HG02981 (cell line): ENCODE results near the gene STARD3.
A peak's percentile ranks its signal among the peaks of the same experiment; 100 is the strongest.

ENCODE experiments used
- ATAC-seq: cut with Tn5 transposase; IDR thresholded peaks from one replicate; pipeline ENCODE4 v1.9.1; 2021; ENCODE audit warnings: mild to moderate bottlenecking, moderate library complexity; ENCODE audit not compliant: unreplicated experiment

Gene STARD3

DNA sequence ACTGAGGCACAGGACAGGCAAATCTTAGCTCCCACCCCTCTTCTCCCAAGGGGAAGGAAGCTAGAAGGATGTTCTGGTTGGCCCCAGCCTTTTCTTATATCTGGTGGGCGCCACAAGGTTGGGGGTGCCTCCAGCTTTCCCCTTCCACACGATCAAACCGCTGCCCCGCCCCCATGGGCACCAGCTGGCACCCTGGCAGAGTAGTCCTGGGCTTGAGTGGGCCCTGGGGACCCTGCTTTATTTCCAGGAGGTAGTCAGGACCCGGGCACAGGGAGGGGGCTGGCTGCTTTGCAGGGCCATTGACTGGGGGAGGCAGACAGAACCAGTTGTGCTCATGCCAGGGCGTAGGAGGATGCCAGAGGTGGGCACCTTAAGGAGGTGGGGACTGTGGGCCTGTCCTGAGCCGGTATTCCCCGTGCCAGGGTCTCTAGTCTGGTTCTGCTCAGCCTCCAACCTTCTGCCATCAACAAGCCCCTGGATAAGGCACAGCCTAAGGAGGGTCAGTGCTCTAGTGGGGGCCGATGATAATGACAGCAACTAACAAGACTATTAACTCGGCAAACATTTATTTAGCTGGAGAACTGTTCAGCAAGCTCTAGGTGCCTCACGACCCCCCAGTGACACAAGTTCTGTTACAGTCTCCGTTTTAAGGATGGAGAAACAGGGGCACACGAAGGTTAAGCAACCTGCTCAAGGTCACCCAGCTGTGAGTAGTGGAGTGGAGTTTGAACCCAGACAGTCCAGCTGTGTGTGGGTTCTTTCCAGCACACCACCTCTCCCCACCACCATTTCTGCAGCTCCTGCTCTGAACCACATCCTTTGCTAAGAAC is 17.8 kb upstream of the STARD3 start:
- ATAC-seq = no peak

DNA sequence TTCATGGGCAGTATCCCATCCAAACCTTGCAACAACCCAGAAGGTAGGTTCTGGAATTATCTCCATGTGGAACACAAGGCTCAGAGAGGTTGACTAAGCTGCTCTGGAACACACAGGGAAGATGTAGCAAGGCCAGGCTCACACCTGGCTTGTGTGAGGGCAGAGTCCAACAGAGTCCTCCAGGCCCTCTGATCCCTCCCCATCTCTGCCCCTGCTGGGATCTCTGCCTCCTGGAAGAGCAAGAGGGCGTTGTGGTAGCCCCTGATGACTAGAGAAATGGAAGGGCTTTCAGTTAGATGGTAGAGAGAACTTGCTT is 17.2 kb upstream of the STARD3 start:
- ATAC-seq = no peak

- peak; percentile 66 for ATAC-seq
These were observed 15.2 kb upstream of the STARD3 start for GRCh38 chr17:39621523-39622379.

- peak; percentile 25 for ATAC-seq
These were observed 14.5 kb upstream of the STARD3 start for GRCh38 chr17:39622380-39623006.

- no peak for ATAC-seq
These were observed 13.5 kb upstream of the STARD3 start for GRCh38 chr17:39623356-39623950.

DNA sequence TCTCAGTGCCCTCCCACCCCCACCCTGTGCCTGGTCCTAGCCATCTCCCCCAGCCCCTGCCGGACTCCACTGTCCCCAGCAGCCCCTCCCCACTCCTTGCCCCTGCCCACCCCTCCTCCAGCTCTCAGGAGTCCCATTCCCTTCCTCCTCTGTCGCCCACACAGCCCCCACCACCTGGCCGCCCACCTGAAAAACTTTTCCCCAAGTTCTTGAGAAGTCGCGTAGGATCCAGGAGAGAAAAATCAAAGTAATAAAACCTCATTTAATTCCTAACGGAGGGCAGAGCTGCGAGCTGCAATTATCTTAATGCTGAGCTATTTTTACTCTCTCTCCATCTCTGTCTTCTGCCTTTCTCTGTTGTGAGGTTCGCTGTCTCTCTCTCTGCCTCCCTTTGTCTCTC is 12.6 kb upstream of the STARD3 start:
- no peak for ATAC-seq

DNA sequence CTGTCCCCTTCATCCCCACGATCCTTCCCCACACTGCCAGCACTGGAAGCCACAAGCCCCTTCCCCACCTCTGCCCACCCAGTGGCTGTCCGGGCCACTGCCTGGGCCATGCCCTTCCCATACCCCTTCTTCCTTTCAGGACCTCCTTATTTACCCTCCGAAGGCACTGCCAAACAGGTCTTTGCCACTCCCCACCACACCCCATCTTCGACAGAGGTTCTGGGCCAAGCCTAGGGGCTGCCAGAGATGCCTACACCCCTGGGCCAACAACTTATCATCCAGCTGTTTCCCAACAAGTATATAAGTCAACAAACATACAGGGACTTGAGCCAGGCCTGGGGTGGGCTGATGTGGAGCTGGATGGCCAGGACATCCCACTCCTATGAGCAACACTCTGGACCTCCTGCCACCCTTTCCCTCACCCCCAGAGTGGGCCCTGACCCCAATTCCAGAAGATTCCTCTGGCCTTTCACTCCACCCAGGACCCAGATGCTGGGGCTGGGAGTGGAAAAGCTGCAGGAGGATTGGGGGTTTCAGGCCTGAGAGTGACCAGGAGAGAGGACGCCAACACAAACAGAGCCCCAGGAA is 11.7 kb upstream of the STARD3 start:
- no peak for ATAC-seq

- ATAC-seq = no peak
These were observed 10.5 kb upstream of the STARD3 start, which contains the start of gene PPP1R1B for GRCh38 chr17:39626171-39627046. Gene PPP1R1B, plus strand, starts transcription at chr17:39626952. Its CDS starts 441 bp downstream, at chr17:39627393.

DNA sequence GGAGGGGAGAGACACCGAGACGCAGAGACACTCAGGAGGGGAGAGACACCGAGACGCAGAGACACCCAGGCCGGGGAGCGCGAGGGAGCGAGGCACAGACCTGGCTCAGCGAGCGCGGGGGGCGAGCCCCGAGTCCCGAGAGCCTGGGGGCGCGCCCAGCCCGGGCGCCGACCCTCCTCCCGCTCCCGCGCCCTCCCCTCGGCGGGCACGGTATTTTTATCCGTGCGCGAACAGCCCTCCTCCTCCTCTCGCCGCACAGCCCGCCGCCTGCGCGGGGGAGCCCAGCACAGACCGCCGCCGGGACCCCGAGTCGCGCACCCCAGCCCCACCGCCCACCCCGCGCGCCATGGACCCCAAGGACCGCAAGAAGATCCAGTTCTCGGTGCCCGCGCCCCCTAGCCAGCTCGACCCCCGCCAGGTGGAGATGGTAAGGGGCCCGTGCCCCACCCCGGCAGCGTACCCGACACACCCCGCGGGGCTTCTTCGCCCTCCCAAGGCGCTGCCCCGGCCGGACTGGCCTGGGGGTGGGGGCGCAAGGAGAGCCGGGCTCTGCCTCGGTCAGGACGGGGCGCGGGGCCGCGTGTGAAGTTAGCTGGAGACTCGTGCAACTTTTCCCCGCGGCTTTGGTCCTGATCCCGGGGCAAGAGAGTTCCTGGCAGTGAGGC is 9.8 kb upstream of the STARD3 start:
- no peak for ATAC-seq

GRCh38 chr17:39627712-39628516 is 9.0 kb upstream of the STARD3 start:
- no peak for ATAC-seq

- ATAC-seq = no peak
These were observed 8.1 kb upstream of the STARD3 start for GRCh38 chr17:39628655-39629493.

DNA sequence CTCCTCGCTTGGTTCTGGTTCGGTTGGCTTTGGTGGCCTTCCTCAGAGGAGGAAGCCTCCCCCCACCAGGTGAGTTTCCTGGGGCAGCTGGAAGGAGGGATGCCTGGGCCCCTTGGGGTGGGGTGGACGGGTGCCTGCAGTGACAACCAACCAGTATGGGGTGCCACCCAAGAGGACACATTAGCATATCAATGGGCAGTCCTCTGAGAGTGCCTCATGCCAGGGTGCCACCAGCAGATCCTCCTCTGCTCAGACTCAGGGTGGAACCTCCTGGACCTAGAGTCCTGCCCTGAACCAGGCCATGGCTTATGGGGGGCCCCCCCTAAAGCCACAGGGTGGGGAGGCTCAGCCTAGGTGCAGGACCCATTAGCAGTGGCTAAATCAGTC is 7.5 kb upstream of the STARD3 start:
- no peak for ATAC-seq

- ATAC-seq = no peak
These were observed 7.0 kb upstream of the STARD3 start for GRCh38 chr17:39629898-39630297.

- ATAC-seq = no peak
These were observed 5.5 kb upstream of the STARD3 start for GRCh38 chr17:39631403-39631802.

GRCh38 chr17:39632153-39632941 is 4.6 kb upstream of the STARD3 start:
- ATAC-seq = no peak

GRCh38 chr17:39633570-39634183 is 3.3 kb upstream of the STARD3 start:
- no peak for ATAC-seq
